DND-41 (cell line): ENCODE data around the gene CARNS1.

Experiments used
- ATAC-seq: fragments of 200-7000 bp; cut with Tn5 transposase; 3 replicates; pipeline ENCODE4 v1.9.1; 2021; ENCODE audit warnings: low read depth; ENCODE audit not compliant: insufficient read depth
- DNase-seq: peaks from one replicate; pipeline ENCODE4 v3.0.0-alpha.2; 2020
- H2AFZ ChIP-seq: 2 replicates; pipeline ENCODE4 v1.6.0; 2012; ENCODE audit warnings: low read depth, low read length
- H3K27ac ChIP-seq: 2 replicates; pipeline ENCODE4 v1.5.1; 2012; ENCODE audit warnings: low read length, inconsistent platforms
- H3K27me3 ChIP-seq: fragments of 200-600 bp; sonication (generic); 2 replicates; pipeline ENCODE4 v1.6.0; 2012; ENCODE audit warnings: low read length, mild to moderate bottlenecking, inconsistent platforms; ENCODE audit not compliant: insufficient read depth, poor library complexity
- H3K36me3 ChIP-seq: 2 replicates; pipeline ENCODE4 v1.5.1; 2012; ENCODE audit warnings: low read length, inconsistent platforms; ENCODE audit not compliant: insufficient read depth
- H3K4me1 ChIP-seq: 2 replicates; pipeline ENCODE4 v1.5.1; 2012; ENCODE audit warnings: mild to moderate bottlenecking, low read length; ENCODE audit not compliant: insufficient read depth
- H3K4me2 ChIP-seq: 2 replicates; pipeline ENCODE4 v1.6.0; 2012; ENCODE audit warnings: mild to moderate bottlenecking, moderate library complexity, low read length, inconsistent platforms; ENCODE audit not compliant: insufficient read depth
- H3K4me3 ChIP-seq, 2 experiments: fragments of 200-600 bp in 1 of 2; shearing (Covaris generic) in 1 of 2; 2 replicates each; pipeline ENCODE4 v1.5.1; 2012 to 2016; ENCODE audit warnings: inconsistent platforms in 2 of 2, low read length in 2 of 2, mild to moderate bottlenecking in 2 of 2, low read depth in 1 of 2, moderate library complexity in 1 of 2
- H3K79me2 ChIP-seq: 2 replicates; pipeline ENCODE4 v1.6.0; 2012; ENCODE audit warnings: low read length, inconsistent platforms; ENCODE audit not compliant: insufficient read depth
- H3K9ac ChIP-seq: 2 replicates; pipeline ENCODE4 v1.6.0; 2012; ENCODE audit warnings: low read depth, mild to moderate bottlenecking, inconsistent platforms, low read length, moderate library complexity
- H3K9me3 ChIP-seq: 2 replicates; pipeline ENCODE4 v1.5.1; 2012; ENCODE audit warnings: low read length, moderate library complexity, mild to moderate bottlenecking, inconsistent platforms; ENCODE audit not compliant: insufficient read depth, severe bottlenecking
- H4K20me1 ChIP-seq: 2 replicates; pipeline ENCODE4 v1.6.0; 2012; ENCODE audit warnings: low read length; ENCODE audit not compliant: insufficient read depth
- CTCF ChIP-seq: IDR thresholded peaks from 2 replicates; pipeline ENCODE4 v1.5.1; 2012; ENCODE audit warnings: borderline replicate concordance, low read length, moderate library complexity, mild to moderate bottlenecking; ENCODE audit not compliant: poor library complexity, severe bottlenecking; ENCODE audit errors: extremely low read depth
- EZH2 ChIP-seq: IDR thresholded peaks from 3 replicates; pipeline ENCODE4 v1.6.1; 2012; ENCODE audit warnings: borderline replicate concordance, low read depth, mild to moderate bottlenecking, moderate library complexity, low read length, inconsistent platforms; ENCODE audit not compliant: severe bottlenecking

CARNS1 gene

GRCh38 chr11:67397536-67397935, 17.9 kb upstream of the CARNS1 start:
- no peak for DNase-seq
- Histone ChIP-seq H4K20me1 (peaks cover 71% of the 10 kb centered on the region), H2AFZ (no peak overlapping the region), H3K9me3 (no peaks in the 10 kb centered on the region), H3K36me3 (peaks cover 78% of the 10 kb centered on the region), H3K4me2 (peak overlapping the region; percentile 34; the same call in 1 of the 2 replicates), H3K4me1 (peaks cover 81% of the 10 kb centered on the region), H3K9ac (no peak overlapping the region; the same call in 1 of the 2 replicates), H3K4me3 (no peak overlapping the region), H3K79me2 (peaks cover 82% of the 10 kb centered on the region), H3K27ac (peak overlapping the region; percentile 58; the same call in 1 of the 2 replicates), H3K27me3 (no peaks in the 10 kb centered on the region)
- ATAC-seq, result no peak
- TF ChIP-seq EZH2 (no peak), CTCF (no peak)

GRCh38 chr11:67397986-67398660, 17.4 kb upstream of the CARNS1 start:
- Histone ChIP-seq H3K4me3 (no peak overlapping the region), H3K27ac (peak overlapping the region; percentile 31; the same call in 1 of the 2 replicates), H2AFZ (no peak overlapping the region), H3K4me1 (peaks cover 82% of the 10 kb centered on the region), H3K27me3 (no peaks in the 10 kb centered on the region), H3K9me3 (no peaks in the 10 kb centered on the region), H3K36me3 (peaks cover 77% of the 10 kb centered on the region), H3K9ac (no peak overlapping the region), H3K4me2 (peak overlapping the region; percentile 34; the same call in 1 of the 2 replicates), H4K20me1 (peaks cover 68% of the 10 kb centered on the region), H3K79me2 (peaks cover 84% of the 10 kb centered on the region)
- ATAC-seq (no peak), DNase-seq (no peak)
- TF ChIP-seq EZH2 (no peak), CTCF (no peak)

GRCh38 chr11:67398661-67399563, 16.6 kb upstream of the CARNS1 start:
- ATAC-seq, result no peak
- Histone ChIP-seq H3K79me2 (peaks cover 84% of the 10 kb centered on the region), H3K27me3 (no peaks in the 10 kb centered on the region), H3K9ac (peak overlapping the region; percentile 98; the same call in 1 of the 2 replicates), H3K9me3 (no peaks in the 10 kb centered on the region), H3K27ac (peak overlapping the region; percentile 8), H4K20me1 (peaks cover 60% of the 10 kb centered on the region), H3K4me2 (peak overlapping the region; percentile 89), H3K36me3 (peaks cover 70% of the 10 kb centered on the region), H3K4me3 (peak overlapping the region in 1 of 2 experiments; percentile 37; a peak in 2 of 4 replicates), H2AFZ (no peak overlapping the region), H3K4me1 (peaks cover 81% of the 10 kb centered on the region)
- no peak for DNase-seq
- TF ChIP-seq CTCF, result no peak
- no peak for TF ChIP-seq EZH2
